ENCODE measurements around the gene NELFCD.
"Not testable (repeated sequence)": the region's sequence is repeated elsewhere in the genome, so short reads cannot be mapped to it uniquely, and the experiment has no call there.

NELFCD gene, protein sequence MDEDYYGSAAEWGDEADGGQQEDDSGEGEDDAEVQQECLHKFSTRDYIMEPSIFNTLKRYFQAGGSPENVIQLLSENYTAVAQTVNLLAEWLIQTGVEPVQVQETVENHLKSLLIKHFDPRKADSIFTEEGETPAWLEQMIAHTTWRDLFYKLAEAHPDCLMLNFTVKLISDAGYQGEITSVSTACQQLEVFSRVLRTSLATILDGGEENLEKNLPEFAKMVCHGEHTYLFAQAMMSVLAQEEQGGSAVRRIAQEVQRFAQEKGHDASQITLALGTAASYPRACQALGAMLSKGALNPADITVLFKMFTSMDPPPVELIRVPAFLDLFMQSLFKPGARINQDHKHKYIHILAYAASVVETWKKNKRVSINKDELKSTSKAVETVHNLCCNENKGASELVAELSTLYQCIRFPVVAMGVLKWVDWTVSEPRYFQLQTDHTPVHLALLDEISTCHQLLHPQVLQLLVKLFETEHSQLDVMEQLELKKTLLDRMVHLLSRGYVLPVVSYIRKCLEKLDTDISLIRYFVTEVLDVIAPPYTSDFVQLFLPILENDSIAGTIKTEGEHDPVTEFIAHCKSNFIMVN

DNA sequence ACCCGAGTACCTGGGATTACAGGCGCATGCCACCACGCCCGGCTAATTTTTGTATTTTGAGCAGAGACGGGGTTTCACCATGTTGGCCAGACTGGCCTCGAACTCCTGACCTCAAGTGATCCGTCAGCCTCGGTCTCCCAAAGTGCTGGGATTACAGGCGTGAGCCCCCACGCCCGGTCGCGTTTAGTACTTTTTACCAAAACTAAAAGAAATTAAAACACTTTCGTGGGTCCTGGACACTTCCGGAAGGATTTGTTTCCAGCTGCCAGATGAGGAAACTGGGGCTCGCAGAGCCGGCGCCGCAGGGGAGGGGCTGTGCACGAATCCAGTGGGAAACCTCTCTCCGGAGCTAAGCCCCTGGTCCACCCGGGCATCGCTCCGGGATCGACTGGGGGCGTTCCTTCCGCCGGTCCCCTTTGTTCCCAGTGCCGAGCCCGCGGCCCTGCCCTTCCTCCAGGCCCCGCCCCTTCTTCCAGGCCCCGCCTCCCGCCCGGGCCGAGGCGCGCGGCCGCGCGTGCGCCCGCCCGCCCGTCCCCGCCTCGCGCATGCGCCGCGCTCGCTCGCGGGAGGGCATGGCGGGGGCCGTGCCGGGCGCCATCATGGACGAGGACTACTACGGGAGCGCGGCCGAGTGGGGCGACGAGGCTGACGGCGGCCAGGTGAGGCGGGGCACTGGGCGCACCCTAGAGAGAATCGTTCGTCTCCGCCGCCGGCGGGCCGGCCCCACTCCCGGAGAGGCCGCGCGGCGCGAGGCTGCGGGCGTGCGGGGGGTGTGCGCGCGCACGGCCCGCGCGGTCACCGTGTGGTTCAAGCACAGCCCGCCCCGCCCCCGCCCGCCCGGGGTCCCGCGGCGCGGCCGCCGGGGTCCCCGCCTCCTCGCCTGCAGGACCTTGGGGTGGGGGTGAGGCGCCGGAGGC, at the start of gene NELFCD:
TSS of gene NELFCD (plus strand) at position 546 of the 917 bp plus-strand sequence. CDS start at position 600, 54 bp downstream.
- DNase-seq (ENCODE audit: low read depth) = peak; percentile 60

DNA sequence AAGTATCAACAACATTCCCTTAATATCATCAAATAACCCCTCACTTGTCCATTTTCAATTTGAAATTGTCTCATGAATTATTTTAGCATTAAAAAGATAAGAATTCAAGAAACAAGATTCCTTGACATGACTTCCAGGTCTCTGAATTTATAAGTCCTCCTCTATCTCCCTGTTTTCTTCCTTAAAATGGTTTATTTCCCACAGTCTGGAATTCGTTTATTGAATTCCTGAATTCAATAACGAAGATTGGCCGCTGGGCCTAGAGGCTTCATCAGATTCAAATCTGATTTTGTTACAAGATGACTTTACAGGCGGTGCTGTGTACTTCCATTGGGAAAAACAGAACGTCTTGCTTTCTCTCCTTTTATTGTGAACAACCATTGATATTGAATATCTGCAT, 48.9 kb upstream of the NELFCD start:
- no peak for DNase-seq (ENCODE audit: low read depth)

DNA sequence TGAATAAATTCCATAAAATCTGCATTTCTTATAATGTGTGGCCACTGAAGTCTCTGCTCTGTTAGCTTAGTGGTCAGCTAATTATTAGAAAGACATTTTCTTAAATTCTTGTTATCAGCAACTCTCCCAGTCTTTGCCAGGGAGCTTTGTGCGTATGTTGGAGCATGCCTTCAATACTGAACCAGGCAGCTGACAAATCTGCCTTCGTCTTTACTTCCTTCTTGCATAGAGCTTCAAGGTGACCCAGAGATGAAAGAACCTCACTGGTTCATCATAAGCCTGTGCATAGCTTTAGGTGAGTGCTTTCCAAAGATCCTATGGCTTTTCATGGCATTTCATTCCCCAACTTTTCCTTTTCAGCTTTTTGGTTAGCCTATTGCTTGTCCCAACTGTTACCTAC, 43.0 kb upstream of the NELFCD start:
- no peak for DNase-seq (ENCODE audit: low read depth)

DNA sequence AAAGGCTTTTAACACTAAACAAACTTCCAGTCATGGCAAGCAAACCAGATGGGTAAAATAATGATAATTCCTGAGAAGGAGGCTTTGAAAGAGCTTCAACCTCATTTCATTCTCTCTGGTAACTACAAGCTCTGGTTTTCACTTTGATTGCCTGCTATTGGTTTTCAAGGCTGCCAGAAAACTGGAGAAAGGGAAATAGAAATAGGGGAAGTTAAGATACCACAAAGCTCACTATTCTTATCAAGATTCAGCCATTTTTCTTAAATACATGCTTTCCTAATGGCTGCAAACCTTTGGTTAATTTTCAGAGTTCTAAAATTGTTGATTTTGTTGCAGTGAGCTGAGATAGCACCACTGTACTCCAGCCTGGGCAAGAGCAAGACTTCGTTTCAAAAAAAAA, 42.5 kb upstream of the NELFCD start:
- DNase-seq (ENCODE audit: low read depth) = no peak

DNA sequence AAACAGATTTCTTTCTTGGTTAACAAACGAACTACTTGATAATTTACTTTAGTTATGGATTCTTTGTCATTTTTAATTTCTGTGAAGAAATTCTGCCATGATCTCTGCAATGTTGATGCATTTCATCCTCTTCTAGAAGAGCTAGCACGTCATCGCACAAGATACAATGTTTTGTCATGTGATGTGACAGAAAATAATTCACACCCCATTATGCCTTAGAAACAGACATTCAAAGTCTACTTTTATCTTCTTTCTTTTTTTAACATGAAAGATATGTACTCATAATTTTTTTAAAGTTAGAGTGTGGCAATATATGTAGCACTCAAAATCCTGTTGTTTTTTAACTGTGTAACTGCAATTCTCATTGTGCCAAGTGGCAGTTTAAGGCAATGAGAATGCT, 39.6 kb upstream of the NELFCD start:
- no peak for DNase-seq (ENCODE audit: low read depth)

DNA sequence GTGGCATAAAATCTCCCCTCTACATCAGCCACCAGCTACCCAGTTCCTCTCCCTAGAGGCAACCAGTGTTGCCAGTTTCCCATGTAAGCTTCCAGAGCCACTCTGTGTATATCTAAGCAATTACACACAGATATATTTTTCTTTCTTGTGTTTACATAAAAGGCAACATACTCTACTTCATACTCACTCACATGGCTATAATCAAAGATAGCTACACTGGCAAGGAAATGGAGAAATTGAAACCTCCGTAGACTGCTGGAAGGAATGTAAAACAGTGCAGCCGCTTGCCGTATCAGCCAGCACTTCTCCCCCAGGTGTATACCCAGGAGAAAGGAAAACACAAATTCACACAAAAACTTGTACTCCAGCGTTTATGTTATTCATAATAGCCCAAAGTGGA, 38.5 kb upstream of the NELFCD start:
- DNase-seq (ENCODE audit: low read depth) = peak; percentile 7

DNA sequence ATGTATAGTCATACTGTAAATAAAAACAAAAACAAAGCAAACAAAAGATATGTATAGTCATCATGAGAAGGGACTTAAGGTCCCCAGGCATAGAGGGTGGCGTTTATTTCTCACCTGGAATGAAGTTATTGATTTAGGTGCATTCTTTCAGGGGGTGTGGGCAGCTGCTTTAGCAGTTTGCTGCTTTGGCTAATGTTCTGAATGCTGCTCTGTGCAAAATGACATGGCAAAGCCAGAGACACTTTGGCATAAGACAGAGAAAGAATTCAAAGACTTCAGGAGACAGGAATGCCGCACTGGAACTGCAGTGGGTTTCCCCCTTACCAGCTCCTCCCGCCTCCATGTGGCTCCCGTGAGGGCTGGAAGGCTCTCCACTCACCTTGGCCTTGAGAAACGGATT, 36.4 kb upstream of the NELFCD start:
- DNase-seq (ENCODE audit: low read depth) = no peak

DNA sequence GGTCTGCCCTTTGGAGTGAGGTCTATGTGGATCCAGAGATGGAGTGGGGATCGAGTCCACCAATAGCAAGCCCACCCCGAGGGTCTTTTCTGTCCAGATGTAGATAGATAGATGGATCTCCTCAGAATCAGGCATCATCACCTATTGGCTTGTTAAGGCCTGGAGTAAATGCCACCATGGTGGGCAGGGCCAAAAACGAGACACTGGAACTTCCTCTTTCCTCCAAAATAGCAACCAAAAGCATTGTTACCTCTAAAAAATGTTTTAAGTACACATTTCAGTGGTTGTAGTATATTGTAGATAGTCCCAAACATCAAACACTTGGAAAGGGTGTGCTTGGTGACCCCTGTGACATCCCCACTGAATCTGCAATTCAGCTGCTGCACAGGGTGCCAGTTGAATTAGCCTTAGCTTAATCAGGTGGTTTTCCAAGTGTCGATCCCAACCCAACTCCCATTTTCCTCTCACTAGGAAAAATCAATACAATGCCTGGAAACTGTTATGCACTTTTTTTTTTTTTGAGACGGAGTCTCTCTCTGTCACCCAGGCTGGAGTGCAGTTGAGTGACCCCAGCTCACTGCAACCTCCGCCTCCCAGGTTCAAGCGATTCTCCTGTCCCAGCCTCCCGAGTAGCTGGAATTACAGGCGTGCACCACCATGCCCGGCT, 35.0 kb upstream of the NELFCD start:
- DNase-seq (ENCODE audit: low read depth) = no peak

DNA sequence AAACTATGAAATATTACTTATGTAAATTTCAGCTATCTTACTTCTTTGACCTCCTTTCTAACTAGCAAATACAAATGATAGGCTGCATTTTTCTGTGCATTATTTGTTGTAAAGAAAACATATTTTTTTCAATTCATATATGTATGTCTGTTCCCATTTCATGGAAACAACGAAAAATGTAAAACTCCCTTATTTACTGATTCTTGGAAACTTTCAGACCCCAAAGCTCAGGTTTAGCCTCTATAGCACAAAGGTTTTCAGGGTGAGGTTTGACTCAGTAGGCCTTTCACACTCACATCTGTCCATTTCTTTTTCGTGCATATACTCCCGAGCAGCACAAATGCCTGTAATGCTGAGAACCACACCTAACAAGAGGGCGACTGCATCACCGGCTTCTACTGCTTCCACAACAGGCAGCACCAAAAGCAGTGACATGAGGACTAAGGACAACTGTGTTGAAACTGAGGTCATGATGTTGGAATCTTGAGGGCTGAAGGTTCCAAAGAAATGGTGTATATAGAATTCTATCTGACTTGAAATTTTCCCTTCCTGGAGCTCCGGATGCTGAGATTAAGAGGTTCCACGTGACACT, 33.2 kb upstream of the NELFCD start:
- DNase-seq (ENCODE audit: low read depth) = not testable (repeated sequence)

DNA sequence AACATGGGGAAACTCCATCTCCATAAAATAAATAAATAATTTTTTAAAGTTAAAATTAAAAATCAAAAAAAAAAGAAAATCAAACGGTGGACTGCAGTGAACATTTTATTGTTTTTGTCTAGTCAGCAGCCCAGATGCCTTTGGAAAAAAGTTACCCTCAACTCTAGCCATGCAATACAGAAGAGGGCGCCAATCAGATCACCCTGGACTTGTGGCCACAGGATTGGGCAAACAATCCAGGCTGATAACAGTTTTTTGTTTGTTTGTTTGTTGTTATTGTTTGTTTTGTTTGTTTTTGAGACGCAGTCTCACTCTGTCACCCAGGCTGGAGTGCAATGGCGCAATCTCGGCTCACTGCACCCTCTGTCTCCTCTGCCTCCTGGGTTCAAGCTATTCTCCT, 30.5 kb upstream of the NELFCD start:
- DNase-seq (ENCODE audit: low read depth) = peak; percentile 5

DNA sequence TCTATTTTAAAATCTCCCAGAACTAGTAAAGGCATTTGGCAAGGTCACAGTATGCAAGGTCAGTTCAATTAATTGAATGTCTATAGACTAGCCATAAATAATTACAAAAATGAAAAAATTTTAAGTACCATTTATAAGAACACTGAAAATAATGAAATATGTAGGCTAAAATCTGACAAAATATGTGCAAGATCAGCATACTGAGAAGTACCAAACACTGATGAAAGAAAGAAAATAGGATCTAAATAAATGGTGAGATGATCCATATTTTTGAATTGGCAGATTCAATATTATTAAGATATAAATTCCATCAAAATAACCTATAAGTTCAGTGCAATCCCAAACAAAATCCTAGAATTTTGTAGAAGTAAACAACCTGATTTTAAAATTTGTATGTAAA, 28.0 kb upstream of the NELFCD start:
- DNase-seq (ENCODE audit: low read depth) = no peak

DNA sequence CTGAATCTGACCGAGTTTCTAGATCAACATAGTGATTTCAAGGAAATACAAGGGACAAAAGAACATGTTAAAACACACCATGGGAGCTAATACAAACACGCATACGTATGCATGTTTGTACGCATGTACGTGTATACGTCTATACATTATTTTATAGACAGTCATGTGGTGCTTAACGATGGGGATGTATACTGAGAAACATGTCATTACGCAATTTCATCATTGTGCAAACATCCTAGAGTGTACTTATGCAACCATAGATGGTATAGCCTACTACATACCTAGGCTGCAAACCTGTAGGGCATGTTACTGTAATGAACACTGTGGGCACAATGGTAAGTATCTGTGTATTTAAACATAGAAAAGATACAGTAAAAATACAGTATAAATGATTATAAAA, 25.0 kb upstream of the NELFCD start:
- no peak for DNase-seq (ENCODE audit: low read depth)

DNA sequence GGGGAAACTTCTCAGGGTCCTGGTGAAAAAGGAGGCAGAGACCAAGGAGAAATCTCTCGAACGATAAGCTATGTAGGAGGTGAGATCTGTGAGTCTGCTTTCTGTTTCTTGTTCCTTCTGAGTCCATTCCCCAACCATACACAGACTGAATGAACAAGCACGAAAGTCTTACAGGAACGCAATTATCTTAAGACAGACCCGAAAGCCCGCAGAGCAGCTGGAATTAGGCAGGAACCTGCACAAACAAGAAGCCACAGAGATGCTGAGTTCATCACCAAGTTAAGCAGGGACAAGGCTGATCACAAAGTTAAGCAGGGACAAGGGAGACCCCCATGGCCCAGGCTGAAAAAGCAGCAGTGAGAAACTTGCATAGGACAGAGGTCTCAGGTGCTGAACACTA, 21.4 kb upstream of the NELFCD start:
- DNase-seq (ENCODE audit: low read depth) = peak; percentile 66

DNA sequence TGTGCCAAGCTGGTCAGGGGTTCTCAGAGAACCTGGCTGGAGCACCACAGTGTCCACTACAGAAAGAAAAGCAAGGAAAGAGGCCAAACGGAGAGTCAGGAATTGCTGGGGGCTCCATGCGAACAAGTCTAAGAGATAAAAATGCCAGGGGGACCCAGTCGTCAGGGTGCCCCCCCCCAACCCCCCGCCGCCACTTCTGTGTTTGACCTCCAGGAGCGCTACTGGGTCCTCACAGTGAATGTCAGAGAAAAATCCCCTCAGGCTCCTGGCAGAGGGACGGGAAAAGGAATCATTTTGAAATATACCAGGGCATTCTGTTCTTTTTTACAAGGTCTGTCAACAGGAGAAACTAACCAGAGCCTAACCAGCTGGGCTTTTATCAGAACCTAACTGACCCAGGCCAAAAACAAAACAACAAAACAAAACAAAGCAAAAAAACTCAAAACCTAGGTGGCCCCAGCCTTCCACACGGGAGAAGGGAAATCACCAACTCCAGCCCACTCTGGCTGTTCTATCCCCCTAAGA, 17.9 kb upstream of the NELFCD start:
- peak; percentile 29 for DNase-seq (ENCODE audit: low read depth)

DNA sequence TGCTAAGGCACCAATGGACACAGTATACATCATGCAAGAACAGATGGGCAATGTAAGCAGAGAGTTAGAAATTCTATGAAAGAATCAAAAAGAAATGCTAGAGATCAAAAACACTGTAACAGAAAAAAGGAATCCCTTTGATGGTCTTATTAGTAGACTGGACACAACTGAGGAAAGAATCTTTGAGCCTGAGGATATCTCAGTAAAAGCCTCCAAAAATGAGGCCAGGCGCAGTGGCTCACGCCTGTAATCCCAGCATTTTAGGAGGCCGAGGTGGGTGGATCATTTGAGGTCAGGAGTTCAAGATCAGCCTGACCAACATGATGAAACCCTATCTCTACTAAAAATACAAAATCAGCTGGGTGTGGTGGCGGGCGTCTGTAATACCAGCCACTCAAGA, 17.1 kb upstream of the NELFCD start:
- DNase-seq (ENCODE audit: low read depth) = not testable (repeated sequence)

DNA sequence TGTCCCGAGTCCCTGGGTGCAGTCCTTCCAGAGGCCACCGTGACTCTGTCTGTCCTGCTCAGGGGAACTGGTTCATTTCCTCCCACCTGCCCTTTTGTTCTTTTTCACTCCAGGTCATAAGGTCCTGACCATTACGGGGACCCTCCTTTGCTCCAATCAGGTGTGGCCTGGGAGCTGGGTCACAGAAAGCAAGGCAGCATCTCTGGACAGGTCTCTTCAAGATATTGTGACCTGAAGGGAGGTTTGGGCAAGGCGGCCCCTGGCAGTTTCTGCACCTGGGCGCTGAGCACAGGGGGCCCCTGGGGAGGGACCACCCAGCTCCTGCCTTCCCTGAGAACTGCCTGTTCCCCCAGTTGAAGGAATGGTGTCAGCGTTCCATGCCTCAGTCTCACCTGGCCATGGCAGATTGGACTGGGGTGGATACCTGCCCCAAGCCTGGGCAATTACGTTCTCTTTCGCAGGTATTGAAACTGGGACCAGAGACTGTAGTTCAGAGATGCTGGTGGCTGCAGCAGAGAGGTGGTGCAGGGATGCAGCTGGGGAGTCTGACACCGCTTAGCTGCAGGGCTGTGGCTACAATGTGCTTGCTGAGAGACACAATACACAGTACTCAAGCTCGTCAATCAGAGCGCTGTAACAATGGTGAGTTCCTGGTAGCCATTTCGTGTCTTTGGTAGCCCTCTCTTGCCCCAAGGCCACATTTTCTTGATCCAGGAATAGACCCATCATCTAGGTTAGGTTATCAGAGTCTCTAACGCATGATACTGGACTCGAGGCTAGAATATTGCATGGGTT, 15.6 kb upstream of the NELFCD start:
- DNase-seq (ENCODE audit: low read depth) = no peak

DNA sequence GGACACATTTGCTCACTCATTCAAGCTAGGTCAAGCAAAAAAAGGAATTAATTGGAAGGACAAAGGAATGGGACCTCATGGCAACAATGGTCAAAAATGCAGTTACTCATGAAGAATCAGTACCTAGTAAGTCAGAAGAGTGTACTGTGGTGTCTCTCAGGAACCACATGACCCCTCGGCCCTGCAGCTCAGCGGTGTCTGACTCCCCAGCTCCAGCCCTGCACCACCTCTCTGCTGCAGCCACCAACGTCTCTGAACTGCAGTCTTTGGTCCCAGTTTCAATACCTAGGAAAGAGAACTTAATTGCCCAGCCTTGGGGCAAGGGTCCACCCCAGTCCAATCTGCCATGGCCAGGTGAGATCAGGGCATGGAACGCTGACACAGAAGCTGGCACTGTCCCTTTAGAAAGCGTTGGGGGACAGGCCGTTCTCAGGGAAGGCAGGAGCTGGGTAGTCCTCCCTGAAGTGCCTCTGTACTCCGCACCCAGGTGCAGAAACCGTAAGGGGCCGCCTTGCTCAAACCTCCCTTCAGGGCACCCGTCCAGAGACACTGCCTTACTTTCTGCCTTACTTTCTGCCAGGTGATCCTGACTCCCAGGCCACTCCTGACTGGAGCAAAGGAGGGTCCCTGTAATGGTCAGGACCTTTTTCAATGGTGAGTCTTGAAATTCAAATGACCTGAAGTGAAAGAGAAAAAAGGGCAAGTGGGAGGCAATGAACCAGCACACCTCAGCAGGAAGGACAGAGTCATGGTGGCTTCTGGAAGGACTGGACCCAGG, 13.2 kb upstream of the NELFCD start:
- no peak for DNase-seq (ENCODE audit: low read depth)

DNA sequence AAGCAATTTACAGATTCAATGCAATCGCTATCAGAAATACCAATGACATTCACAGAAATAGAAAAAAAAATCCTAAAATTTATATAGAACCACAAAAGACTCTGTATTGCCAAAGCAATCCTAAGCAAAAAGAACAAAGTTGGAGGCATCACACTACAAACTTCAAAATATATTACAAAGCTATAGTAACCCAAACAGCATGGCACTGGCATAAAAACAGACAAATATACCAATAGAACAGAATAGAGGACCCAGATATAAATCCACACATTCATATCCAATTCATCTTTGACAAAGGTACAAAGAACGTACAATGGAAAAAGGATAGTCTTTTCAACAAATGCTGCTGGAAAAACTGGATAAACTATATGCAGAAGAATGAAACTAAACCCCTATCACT, 11.6 kb upstream of the NELFCD start:
- no peak for DNase-seq (ENCODE audit: low read depth)

DNA sequence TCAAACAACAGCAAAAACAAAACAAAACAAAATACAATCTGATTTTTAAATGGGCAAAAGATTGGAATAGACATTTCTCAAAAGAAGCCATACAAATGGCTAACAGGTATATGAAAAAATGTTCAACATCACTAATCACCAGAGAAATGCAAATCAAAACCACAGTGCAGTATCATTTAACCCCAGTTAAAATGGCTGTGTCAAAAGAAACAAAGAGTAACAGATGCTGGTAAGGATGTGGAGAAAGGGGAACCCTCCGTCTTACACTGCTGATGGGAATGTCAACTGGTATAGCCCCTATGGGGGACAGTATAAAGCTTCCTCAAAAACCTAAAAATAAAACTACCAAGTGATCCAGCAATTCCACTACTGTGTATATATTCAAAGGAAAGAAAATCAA, 10.9 kb upstream of the NELFCD start:
- no peak for DNase-seq (ENCODE audit: low read depth)

DNA sequence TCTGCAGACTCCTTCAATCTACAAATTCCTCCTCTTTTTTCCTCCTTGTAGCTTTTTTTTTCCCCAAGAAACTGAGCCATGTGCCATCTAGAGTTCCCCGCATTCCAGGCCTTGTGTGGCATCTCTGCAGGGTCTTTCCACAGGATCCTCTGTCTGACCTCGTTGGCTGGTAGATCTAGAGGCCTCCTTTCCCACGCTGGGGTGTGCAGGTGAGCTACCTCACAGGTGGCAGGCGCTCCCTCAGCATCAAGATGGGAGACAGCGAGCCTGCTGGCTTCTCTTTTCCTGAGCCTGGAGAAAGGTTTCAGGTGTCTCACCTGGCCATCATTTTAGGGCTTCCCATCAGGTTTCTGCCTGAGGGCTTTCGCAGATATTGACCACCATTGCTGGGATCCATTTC, 9.6 kb upstream of the NELFCD start:
- DNase-seq (ENCODE audit: low read depth) = no peak

All from amniotic epithelial cell (primary cell).